NOMO-1 treated with dmso at 0.1 percent for 144 hours (cell line): ENCODE measurements around the gene SH3RF1.
"Not testable (repeated sequence)": the region's sequence is repeated elsewhere in the genome, so short reads cannot be mapped to it uniquely, and the experiment has no call there.

Source experiments
- DNase-seq: peaks from one replicate; lab custom pipeline; 2025; ENCODE audit not compliant: unreplicated experiment; lab: John Stamatoyannopoulos, UW

SH3RF1 gene

DNA sequence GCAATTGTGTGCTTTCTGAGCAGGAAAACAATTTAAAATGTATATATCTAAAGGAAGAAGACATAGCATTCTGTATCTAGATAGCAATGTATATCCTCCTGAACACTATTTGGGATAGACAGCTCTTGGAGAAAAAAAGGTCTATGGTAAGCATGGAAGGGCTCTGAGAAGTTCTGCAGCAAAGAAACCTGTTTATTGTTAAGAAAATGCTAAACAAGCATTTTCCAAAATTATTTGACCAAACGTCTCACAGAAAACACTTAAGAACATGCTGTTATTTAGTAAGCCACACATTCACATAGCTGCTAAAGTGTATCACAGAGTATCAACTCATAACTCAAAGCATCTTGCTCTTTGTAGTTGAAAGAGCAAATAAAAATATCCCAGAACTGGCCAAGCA lies 67.9 kb downstream of the SH3RF1 start:
- no peak for DNase-seq

DNA sequence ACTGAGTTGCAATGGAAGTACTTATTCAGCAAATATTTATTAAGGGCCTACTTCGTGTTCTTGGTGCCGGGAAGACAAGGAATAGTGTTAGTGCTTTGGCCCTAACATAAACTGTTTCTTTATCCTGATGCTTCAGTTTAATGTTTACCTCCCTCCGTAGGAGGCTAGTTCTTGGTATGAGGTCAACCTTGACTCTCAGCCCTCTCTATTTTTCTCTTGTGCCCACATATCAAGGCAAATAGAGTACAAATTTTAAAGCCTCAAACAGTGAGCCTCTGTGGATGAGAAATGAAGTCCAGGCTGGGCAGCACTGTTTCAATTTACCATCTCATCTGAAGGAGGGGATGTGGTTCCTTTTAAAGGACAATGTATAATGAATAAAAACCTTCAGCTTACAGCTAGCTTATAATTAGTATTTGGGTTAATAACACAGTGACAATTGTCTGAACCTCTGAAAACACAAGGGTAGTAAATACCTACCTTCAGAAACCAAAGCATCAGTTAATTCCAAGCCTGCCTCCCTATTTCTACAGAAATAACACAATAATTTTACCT lies 68.5 kb downstream of the SH3RF1 start:
- no peak for DNase-seq

DNA sequence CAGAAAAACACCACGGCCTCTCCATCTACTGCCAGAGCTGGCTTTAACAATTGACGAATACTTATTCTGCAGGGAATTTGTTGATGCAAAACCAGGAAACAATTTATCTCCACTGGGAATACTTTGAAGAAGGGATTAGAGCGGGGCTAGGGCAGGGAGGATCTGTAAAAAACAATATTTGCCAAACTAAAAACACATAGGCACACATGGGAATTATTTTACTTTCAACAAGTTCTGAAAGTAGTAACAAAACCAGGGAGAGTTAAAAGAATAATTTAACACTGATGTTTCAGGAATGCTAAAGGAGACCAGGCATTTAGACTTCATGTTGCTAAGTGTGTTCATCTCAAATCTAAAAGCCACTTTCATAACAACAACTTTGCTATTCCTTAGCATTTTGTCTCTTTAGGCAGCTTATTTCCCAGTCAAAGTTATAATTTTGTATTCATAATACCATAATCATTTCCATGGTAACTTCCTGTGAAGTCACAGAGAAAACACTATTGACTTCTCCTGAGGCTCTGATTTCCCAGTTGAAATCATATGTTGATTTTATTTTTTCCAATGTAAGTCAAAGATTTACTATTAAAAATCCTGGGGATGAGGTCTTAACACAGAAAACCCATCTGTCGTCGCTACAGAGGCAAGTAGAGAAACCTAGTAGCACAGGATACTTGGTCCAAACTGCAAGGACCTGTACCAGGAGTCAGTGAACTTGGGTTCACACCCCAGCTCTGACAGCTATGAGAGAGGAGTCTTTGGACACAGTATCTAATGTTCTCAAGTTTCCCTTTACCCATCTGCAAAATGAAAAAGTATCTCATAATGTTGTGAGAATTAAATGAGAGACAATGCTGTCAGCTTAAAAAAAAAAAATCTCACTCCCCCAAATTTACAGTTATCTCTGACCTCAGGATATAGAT lies 69.3 kb downstream of the SH3RF1 start:
- no peak for DNase-seq

DNA sequence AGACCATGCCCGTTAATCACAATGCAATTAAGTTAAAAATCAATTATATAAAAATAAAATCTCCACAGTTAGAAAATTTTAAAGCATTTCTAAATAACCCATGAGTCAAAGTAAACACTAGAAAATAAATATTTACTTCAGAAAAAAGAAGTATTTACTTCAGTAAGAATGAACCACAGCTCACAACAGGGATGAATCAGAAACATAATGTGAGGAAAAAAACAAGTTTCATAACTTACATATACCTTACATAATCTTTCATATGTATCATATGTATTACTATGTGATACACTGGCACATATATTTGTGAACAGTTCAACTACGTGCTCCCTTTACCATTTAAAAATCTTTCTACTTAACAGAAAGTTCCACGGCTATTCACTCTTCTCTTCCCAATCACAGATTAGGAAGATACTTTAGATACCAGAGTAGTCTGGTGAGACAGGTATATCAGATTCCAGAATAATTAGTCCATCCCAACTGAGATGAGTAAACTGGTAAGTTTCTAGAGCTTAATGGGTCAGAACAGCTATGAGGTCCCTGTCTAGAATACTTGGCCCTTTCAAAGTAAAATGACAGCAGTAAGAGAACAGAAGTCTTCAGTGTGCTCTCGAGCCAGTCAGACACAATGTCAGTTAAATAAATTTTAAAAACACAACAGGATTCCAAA lies 70.3 kb downstream of the SH3RF1 start:
- no peak for DNase-seq

DNA sequence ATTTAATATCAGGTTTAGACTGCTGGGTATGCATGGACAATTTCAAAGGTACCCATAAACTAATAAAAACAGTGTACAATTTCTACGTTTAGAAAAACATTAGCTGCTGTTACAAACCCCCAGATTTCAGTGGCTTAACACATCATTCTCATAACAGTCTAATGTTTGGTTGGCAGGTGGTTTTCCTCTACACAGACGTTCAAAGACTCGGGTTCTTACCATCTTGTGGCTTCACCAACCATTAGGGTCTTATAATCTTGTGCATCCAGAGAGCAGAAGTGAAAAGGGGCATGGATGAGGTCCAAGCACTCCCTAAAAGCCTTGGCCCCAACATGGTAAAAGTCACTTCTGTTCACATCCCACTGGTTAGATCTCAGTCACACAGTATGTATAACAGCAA lies 71.6 kb downstream of the SH3RF1 start:
- no peak for DNase-seq

DNA sequence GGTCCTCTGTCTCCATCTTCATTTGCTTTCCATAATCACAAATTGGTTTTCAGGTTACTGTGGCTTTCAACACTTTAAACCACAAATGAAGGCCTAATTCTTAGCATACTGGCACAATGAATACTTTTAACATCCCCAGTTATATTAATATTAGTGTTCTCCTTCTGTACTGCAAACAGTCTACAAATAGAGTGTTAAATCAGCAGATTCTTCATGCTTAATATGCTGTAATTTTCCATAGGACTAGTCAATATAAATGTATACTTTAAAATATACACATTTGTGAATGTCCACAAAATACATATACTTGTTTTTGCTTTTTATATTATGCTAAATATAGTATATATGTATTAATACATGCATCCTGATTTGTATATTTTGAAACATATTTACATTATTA lies 72.6 kb downstream of the SH3RF1 start:
- no peak for DNase-seq

DNA sequence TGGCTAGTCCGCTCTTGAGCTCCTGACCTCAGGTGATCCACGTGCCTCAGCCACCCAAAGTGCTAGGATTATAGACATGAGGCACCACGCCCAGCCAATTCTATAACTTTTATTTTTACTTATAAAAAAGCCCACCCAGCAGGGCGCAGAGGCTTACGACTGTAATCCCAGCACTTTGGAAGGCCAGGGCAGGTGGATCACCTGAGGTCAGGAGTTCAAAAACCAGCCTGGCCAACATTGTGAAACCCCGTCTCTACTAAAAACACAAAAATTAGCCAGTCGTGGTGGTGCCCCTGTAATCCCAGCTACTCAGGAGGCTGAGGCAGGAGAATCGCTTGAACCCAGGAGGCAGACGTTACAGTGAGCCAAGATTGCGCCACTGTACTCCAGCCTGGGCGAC lies 73.5 kb downstream of the SH3RF1 start:
- DNase-seq = not testable (repeated sequence)

DNA sequence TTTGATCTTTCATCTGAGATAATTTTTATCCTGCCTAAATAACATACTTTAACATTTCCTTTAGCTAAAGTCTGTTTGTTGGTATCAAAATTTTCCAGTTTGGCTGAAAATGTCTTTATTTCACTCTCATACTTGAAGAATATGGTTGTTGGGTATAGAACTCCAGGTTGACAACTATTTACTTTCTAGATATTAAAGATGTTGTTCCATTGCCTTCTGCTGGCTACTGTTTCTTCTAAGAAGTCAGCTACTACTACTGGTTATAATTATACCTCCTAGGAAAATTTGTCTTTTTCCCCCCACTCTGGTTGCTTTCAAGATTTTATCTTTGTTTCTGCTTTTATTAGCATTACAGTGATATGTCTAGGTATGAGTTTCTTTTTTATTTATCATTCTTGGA lies 75.7 kb downstream of the SH3RF1 start:
- no peak for DNase-seq

DNA sequence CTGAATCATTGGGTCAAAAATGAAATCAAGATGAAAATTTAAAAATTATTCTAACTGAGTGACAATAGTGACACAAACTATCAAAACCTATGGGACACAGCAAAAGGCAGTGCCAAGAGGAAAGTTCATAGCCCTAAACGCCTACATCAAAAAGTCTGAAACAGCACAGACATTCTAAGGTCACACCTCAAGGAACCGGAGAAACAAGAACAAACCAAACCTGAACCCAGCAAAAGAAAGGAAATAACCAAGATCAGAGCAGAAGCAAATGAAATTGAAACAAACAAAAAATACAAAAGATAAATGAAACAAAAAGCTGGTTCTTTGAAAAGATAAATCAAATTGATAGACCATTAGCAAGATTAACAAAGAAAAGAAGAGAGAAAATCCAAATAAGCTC lies 80.8 kb downstream of the SH3RF1 start:
- not testable (repeated sequence) for DNase-seq

DNA sequence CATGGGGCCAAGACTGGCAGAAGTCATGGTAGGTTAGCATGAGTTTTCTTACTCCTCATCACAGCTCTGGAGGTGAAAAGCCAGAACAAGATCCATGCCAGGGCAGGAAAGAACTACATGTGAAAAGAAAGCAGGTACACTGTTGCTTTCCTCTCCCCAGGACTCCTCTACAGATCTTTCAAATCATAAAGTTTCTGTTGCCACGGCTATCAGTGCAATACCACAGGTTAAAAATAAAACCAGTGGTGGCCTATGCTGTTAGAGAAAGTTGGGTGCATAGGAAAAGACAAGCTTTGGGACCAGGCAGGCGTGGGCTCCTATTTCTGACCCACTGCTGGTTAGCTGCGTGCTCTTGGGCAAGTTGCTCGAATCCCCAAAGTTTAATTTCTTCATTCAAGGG lies 81.4 kb downstream of the SH3RF1 start:
- no peak for DNase-seq

DNA sequence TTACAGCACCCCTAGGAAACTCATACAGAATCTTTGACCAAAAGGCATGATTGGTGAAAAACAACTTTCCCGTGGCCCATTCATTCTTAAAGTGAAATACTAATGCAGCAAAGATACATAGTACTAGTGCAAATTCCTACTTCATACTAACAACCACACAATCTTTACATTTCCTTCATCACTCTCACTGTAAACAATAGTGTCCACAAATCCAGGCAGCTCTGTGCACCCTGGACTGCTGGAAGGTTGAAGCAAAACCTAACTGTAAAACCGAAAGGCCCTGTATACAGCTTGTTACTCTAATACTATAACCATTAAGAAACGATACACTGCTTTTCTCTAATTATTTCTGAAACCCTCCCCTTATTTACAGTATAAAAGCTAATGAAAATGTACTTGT lies 82.6 kb downstream of the SH3RF1 start:
- no peak for DNase-seq

DNA sequence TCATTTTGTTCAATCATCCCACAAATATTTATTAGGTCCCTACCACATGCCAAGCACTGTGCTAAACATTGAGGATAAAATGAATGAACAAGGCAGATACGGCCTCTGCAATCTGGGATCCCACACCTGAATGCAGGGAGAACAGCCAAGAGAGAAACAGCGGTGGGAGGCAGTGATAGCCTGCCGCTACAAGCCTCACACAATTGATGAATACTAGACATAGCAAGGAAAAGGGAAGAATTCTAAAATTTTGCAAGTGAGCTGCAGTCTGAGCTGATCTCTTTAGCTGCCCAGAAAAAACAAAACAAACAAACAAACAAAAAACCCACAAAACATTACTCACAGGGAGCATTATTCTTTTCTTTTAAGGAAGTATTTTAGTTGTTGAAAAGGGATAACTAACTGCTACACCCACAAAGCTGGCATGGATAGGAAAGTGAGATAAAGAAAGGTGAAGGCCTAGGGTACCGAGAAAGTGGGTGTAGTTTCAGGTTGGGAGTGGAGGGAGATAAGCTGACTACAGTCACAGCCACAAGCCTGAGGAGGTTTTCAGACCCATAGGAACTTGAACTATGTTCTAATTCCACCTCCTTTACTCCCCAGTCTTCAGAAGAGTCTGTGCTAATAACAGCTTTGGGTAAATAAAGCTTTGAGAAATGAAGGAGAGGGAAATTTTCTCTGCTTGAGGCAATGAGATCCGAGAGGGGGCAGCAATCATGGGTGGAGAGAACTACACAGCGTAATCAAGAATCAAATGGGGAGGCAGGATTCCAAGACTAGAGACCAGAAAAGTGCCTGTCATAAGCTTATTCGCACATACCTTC lies 85.4 kb downstream of the SH3RF1 start:
- no peak for DNase-seq

DNA sequence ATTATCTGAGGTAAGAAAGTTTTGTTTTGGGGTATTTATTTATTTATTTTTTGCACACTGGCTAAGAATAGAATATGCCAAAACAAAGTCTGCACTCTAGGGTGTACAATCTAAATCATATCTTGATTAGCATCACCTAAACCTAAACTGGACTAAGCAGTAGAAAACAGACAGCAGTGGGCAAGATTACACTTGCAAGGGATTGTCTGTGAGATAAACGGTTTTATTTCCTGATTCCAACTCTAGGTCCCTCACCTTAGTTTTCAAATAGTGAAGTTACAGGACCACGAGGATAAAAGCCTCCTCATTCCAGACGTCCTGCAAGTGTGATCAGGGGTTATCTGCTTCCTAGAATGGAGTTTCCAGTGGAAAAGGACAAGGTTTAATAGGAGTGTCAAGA lies 86.1 kb downstream of the SH3RF1 start:
- no peak for DNase-seq

DNA sequence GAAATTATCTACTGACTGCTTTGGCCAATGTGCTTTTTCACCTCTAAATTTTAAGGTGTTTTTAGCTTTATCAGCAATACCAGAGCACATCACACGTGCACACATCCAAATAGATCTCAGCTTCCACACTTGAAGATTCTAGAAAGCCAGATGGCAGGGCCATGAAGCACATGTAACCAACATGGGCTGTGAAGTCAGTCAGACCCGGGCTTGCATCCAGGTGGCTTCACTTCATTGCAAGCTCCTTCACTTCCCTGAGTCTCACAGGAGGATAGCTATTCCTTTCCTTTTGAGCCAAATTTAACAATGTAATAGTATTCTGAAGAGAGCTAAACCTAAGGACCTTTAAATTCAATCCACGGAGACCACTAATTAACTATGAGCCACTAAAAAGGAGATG lies 86.5 kb downstream of the SH3RF1 start:
- no peak for DNase-seq

DNA sequence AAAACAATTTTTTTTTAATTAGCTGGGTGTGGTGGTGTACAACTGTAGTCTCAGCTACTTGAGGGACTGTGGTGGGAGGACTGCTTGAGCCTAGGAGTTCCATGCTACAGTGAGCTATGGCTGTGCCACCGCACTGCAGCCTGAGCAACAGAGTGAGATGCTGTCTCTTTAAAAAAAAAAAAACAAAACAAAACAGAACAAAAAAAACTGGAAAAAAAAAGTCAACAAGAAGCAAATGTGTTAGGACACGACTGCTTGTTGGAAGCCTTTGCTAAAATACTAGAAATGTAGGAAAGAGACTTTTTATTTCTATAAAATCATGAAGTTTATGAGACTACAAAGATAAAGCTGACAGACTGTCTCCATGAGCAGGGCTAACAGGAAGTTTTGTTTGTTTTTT lies 87.2 kb downstream of the SH3RF1 start:
- DNase-seq = no peak

DNA sequence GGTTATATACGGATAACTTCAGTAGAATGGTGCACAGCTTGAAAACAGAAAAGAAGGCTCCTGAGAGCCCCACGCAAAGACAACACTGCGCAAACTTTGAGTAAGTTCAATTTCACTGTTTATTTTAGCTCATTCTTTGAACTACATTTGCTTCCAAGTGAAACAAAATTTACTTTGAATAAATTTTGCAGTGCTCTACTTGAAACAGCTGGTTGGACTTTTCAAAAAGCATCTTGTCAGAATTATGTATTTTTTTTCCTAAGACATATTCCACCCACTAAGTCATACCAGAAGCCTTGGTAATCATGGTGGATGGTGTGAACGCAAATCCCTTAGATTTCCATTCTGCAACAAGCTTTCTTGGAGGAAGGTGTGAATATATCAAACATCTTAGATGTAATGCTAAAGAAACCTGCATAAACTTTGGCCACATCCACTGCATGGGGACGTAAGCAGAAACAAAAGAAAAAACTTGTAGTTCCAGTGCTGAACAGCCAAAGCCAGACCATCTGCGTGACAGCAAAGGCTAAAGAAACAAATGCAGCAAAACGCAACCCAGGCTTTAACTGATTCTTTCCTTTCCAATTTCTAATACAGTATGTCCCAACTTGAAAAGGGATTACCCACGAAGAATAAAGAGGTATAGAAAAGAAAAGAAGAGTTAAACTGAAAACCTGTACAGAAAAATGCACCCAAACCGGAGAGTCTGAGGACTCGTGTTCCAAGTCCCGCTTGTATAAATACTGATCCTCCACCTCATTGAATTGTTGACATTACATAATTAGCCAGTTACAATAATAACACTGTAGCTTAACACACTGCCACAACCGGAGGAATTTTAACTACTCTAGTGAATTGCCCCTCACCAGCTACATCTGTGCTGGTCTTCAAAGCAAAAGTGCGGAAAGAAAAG lies 90.9 kb downstream of the SH3RF1 start:
- no peak for DNase-seq

DNA sequence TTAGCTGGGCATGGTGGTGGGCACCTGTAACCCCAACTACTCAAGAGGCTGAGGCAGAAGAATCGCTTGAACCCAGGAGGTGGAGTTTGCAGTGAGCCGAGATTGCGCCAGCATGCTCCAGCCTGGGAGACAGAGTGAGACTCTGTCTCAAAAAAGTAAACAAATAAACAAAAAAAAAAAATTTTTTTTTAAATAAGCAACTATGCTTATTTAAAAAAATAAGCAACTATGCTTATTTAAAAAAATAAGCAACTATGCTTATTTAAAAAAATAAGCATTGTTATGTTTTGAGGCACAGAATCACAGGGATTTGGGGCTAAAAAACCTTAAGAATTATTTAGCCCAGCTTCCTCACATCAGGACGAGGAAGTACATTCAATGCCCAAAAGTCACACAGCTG lies 92.7 kb downstream of the SH3RF1 start:
- not testable (repeated sequence) for DNase-seq

DNA sequence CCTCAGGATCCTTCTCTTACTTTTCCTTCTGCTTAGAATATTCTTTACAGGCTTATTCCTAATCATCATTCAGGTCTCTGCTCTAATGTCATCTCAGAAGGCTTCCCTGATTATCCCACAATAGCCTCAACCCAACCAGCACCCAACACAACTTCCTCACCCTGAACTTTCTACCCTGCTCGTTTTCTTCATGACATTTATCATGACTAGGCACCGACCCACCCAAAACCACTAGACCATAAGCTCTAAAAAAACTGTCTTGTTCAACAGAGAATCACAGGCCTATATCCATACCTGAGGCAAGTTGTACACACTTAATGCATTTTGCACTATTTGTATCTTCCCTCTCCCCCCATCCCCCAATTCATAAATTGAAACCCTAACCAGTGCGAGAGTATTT lies 95.3 kb downstream of the SH3RF1 start:
- DNase-seq = no peak

DNA sequence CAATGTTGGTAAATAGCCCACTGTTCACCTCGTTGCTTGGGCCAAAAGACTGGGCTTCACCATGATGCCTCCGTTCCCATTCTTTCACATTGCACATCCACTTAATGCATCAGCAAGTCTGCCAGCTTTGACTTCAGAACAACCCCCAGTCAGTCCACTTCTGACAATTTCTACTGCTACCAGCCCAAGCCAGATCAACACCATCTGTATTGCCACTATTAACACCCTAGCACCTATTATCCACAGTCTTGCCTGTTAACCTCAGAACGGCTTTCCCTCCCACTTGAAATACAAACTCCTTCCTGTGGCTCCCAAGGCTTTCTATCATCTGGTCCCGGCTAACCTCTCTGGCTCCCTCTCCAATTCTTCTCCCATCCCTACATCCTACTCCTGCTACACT lies 95.7 kb downstream of the SH3RF1 start:
- DNase-seq = no peak

DNA sequence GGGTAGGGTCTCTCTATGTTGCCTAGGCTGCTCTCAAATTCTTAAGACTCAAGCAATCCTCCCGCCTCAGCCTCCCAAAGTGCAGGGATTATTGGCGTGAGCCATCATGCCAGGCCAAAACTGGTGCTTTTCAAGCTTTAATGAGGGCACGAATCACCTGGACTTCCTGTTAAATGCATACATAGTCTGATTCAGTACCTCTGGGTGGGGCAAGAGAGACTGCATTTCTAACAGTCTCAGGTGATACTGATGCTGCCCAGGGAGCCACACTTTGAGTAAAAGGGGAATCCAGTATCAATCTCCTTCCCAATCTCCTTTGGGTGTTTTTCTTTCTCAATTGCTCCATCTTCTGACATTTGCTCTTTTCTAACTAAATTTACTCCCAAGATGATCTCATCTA lies 96.5 kb downstream of the SH3RF1 start:
- DNase-seq = no peak
